Fibroblast of lung (primary cell): ENCODE measurements around the gene TLK2. TPM values are rescaled to one million over a fixed set of nuclear protein-coding genes. Genes with fewer than 3 reads are reported as not detected.

Experiments
- DNase-seq, 2 donors: peaks; one replicate each; pipeline versions ENCODE4 v3.0.0 to v3.0.0-alpha.2; 2010; ENCODE audit warnings: low read depth in 2 of 2
- H2AFZ ChIP-seq: 2 replicates; pipeline ENCODE4 v1.5.1; 2012; ENCODE audit warnings: low read length, control low read depth, inconsistent platforms
- H3K27ac ChIP-seq: 2 replicates; pipeline ENCODE4 v1.5.1; 2011; ENCODE audit warnings: low read length, control low read depth; ENCODE audit not compliant: insufficient read depth
- H3K27me3 ChIP-seq: 2 replicates; pipeline ENCODE4 v1.5.1; 2011; ENCODE audit warnings: mild to moderate bottlenecking, low read length; ENCODE audit not compliant: control insufficient read depth, insufficient read depth
- H3K36me3 ChIP-seq: 2 replicates; pipeline ENCODE4 v1.5.1; 2011; ENCODE audit warnings: low read length; ENCODE audit not compliant: control insufficient read depth, insufficient read depth
- H3K4me1 ChIP-seq: 2 replicates; pipeline ENCODE4 v1.5.1; 2011; ENCODE audit warnings: low read length; ENCODE audit not compliant: control insufficient read depth, insufficient read depth; ENCODE audit errors: extremely low read depth
- H3K4me2 ChIP-seq: 2 replicates; pipeline ENCODE4 v1.5.1; 2011; ENCODE audit warnings: low read length, control low read depth; ENCODE audit not compliant: insufficient read depth; ENCODE audit errors: extremely low read depth
- H3K4me3 ChIP-seq, 4 experiments: fragments of 200-600 bp in 1 of 4; sonication (generic) in 1 of 4; replicated peaks in 1 of 4; 2 replicates each; pipeline ENCODE4 v1.5.1; 2011 to 2016; ENCODE audit warnings: low read length in 4 of 4, low read depth in 3 of 4, mild to moderate bottlenecking in 3 of 4, control low read depth in 2 of 4, inconsistent platforms in 1 of 4, mixed read lengths in 1 of 4; ENCODE audit not compliant: insufficient read depth in 1 of 4; ENCODE audit errors: control extremely low read depth in 1 of 4
- H3K79me2 ChIP-seq: 2 replicates; pipeline ENCODE4 v1.5.1; 2012; ENCODE audit warnings: mild to moderate bottlenecking, low read length, inconsistent platforms; ENCODE audit not compliant: control insufficient read depth, insufficient read depth
- H3K9ac ChIP-seq: 2 replicates; pipeline ENCODE4 v1.5.1; 2011; ENCODE audit warnings: mild to moderate bottlenecking, low read length, control low read depth; ENCODE audit not compliant: insufficient read depth
- H3K9me3 ChIP-seq: 2 replicates; pipeline ENCODE4 v1.5.1; 2012; ENCODE audit warnings: low read depth, low read length; ENCODE audit not compliant: control insufficient read depth, insufficient read depth
- H4K20me1 ChIP-seq: 2 replicates; pipeline ENCODE4 v1.5.1; 2011; ENCODE audit warnings: low read length; ENCODE audit not compliant: control insufficient read depth, insufficient read depth; ENCODE audit errors: extremely low read depth
- CTCF ChIP-seq, 2 donors: IDR thresholded peaks in 1 of 2; conservative IDR thresholded peaks in 1 of 2; 1 replicate in 1 of 2; 2 replicates in 1 of 2; pipeline ENCODE4 v1.5.1; 2011 to 2012; ENCODE audit warnings: low read length in 2 of 2, control low read depth in 1 of 2, inconsistent platforms in 1 of 2, low read depth in 1 of 2, mild to moderate bottlenecking in 1 of 2
- EZH2 ChIP-seq: IDR thresholded peaks from 2 replicates; pipeline ENCODE4 v1.5.1; 2012; ENCODE audit warnings: low read length, control low read depth, mild to moderate bottlenecking; ENCODE audit errors: missing control alignments
- polyA plus RNA-seq, 2 donors: library from polyadenylated mRNA; depleted of rRNA in 1 of 2; stranded (reverse) in 1 of 2; unstranded in 1 of 2; fragments of >200 nt; gene quantifications; 2 replicates each; pipeline ENCODE4 v1.2.1, GENCODE V29; 2011 to 2012; ENCODE audit warnings: missing spikeins in 1 of 2
- total RNA-seq: library from RNA; depleted of rRNA; stranded (reverse); fragments of >200 nt; gene quantifications from 2 replicates; pipeline ENCODE4 v1.2.1, GENCODE V29; 2014

The TLK2 gene
- total and polyA plus RNA-seq, 2 donors (not counting 1 experiment from before 2014, with no cell fraction given): 55.5 to 63.9 TPM

GRCh38 chr17:62572488-62572887, 93.9 kb downstream of the TLK2 start:
- peaks cover 2% of the 10 kb centered on the region for H3K36me3 ChIP-seq
- H2AFZ ChIP-seq: no peak overlapping the region
- H3K27me3 ChIP-seq: no peaks in the 10 kb centered on the region
- no peak overlapping the region for H3K4me3 ChIP-seq
- no peak overlapping the region for H3K27ac ChIP-seq
- peaks cover 3% of the 10 kb centered on the region for H3K79me2 ChIP-seq
- no peak overlapping the region for H3K4me2 ChIP-seq
- peak in 1 of 2 donors; percentile 6 for DNase-seq
- TF ChIP-seq EZH2 (no peak), CTCF (conservative IDR thresholded peaks at IDR 0.05 in 1 of 2, IDR thresholded peaks at IDR 0.05 in 1 of 2; ENCODE audit: low read depth in 1 of 2, low read length in 2 of 2) (no peak)
- no peaks in the 10 kb centered on the region for H4K20me1 ChIP-seq
- H3K9me3 ChIP-seq: no peaks in the 10 kb centered on the region
- H3K4me1 ChIP-seq: no peaks in the 10 kb centered on the region
- H3K9ac ChIP-seq: no peak overlapping the region

- Histone ChIP-seq H3K27ac (no peak overlapping the region), H3K27me3 (no peaks in the 10 kb centered on the region), H3K4me1 (no peaks in the 10 kb centered on the region), H3K79me2 (peaks cover 3% of the 10 kb centered on the region), H3K4me3 (no peak overlapping the region), H3K36me3 (peaks cover 2% of the 10 kb centered on the region), H3K9ac (no peak overlapping the region), H4K20me1 (no peaks in the 10 kb centered on the region), H3K9me3 (no peaks in the 10 kb centered on the region), H3K4me2 (no peak overlapping the region), H2AFZ (no peak overlapping the region)
- peak; percentile 28 to 39 for DNase-seq
- no peak for TF ChIP-seq CTCF (conservative IDR thresholded peaks at IDR 0.05 in 1 of 2, IDR thresholded peaks at IDR 0.05 in 1 of 2; ENCODE audit: low read depth in 1 of 2, low read length in 2 of 2)
These were observed 94.3 kb downstream of the TLK2 start for GRCh38 chr17:62572888-62573401.

GRCh38 chr17:62573480-62574117, 95.0 kb downstream of the TLK2 start:
- H3K27me3 ChIP-seq: no peaks in the 10 kb centered on the region
- no peaks in the 10 kb centered on the region for H3K4me1 ChIP-seq
- H3K36me3 ChIP-seq: peaks cover 2% of the 10 kb centered on the region
- DNase-seq: peak in 1 of 2 donors; percentile 4
- no peaks in the 10 kb centered on the region for H4K20me1 ChIP-seq
- no peak overlapping the region for H3K9ac ChIP-seq
- H2AFZ ChIP-seq: no peak overlapping the region
- no peak overlapping the region for H3K4me2 ChIP-seq
- H3K4me3 ChIP-seq: no peak overlapping the region
- no peak for TF ChIP-seq EZH2
- no peak for TF ChIP-seq CTCF (conservative IDR thresholded peaks at IDR 0.05 in 1 of 2, IDR thresholded peaks at IDR 0.05 in 1 of 2; ENCODE audit: low read depth in 1 of 2, low read length in 2 of 2)
- no peak overlapping the region for H3K27ac ChIP-seq
- H3K79me2 ChIP-seq: peaks cover 3% of the 10 kb centered on the region
- H3K9me3 ChIP-seq: no peaks in the 10 kb centered on the region
